GM10847 (cell line): Measurements from ENCODE around the gene RPTOR.

Experiments
- POLR2A ChIP-seq: IDR thresholded peaks from 2 replicates; pipeline ENCODE4 v1.6.1; 2011; ENCODE audit not compliant: insufficient read length; ENCODE audit errors: extremely low read depth

The RPTOR gene

DNA sequence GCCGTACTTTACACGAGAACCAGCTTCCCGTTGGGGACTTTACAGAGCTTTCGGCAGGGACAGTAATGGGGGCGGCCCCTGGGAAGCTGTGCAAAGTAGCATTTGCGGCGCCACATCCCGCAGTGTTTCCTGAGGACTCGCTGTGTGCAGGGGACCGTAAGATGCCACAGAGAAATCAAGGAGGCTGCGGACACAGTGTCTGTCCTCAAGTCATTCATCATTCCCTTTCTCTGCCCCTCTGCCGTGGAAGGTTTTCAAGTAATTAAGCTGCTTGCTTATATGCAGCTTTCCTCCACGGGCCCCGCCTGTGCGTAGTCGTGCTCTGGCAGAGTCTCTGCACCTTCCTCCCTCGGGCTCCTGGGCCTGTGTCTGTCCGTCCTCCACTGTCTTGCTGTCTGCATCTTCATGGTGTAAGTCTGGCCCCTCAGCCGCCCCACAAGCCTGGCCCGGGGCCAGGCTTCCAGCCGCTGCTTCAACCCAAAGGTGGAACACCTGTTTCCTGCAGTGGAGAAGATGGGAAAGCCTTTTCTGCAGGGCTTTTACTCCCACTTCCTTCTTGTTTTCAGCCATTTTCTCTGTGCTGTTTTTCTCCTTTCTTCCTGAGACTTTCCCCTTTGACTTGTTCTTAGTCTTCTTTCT is 230.1 kb downstream of the RPTOR start:
- no peak for TF ChIP-seq POLR2A

- TF ChIP-seq POLR2A, result no peak
Measured at GRCh38 chr17:80775863-80776262, 231.2 kb downstream of the RPTOR start.

DNA sequence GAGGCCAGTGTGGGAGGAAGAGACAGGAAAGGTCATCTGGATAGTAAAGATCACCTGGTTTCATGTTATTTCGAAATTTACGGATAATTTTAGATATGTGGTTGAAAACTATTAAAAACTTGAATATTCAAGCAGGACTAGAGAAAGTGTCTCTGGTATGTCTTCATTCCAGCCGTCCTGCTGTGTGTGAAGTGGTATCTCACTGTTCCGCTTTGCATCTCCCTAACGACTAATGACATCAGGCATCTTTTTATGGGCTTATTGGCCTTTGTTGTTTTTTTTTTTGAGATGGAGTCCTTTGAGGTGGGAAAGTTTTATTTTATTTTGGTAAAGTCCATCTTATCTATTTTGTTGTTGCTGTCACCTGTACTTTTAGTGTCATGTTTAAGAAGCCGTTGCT is 232.6 kb downstream of the RPTOR start:
- TF ChIP-seq POLR2A, result no peak

DNA sequence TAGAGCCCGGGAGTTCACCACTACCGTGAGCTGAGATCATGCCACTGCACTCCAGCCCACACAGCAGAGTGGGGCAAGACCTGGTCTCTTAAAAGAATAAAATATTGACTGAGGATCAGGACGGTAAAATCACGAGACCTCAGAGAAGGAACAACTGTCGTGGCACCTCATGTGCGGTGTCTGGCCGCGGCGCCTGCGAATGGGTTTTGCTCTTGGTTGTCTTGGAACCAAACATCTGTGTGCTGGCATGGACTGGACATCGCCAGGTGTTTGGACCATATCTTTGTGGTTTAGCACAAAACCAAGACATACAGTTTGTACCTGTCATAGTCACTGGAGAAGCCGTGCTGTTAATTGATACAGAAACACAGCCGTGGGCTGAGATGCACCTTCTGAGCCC is 234.1 kb downstream of the RPTOR start:
- no peak for TF ChIP-seq POLR2A

DNA sequence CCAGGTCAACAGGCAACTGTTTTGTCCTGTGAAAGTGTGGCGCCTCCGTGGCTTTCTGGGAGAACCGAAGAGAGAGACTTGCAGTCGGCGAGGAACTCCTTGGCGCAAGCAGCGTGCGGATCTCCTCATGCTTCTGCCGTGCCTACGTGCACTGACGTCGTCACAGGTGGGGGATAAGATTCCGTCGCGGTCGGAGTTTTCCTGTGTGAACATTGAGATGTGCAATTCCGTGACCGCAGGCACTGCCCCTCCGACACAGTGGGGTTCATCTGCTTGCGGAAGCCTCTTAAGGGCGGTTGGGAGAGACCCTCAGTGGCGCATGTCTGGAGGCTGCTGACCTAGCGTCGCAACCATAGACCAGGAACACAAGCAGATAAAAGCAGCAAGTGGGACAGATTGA is 234.7 kb downstream of the RPTOR start:
- no peak for TF ChIP-seq POLR2A

DNA sequence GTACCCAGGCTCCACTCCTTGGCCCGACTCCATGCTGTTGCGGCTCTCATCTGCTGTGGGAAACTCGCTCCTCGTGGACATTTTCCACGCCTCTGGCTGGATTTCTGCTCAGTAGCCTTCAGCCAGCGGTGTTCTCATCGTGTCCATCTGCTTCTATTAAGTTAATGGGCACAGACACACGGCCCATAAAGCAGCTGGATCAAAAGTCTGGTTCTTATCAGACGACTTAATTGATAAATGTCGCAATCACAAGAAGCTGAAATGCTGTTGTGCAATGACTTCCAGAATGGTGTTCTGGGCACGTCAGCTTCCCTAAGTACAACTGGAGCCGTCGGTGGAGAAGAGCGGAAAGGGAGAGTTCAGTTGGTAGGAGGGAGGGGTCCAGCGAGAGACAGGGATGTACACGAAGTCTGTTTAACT is 235.3 kb downstream of the RPTOR start:
- no peak for TF ChIP-seq POLR2A

GRCh38 chr17:80780381-80781198 is 236.0 kb downstream of the RPTOR start:
- TF ChIP-seq POLR2A, result no peak

- no peak for TF ChIP-seq POLR2A
Measured at GRCh38 chr17:80781211-80781610, 236.6 kb downstream of the RPTOR start.

GRCh38 chr17:80781807-80782277 is 237.2 kb downstream of the RPTOR start:
- no peak for TF ChIP-seq POLR2A

DNA sequence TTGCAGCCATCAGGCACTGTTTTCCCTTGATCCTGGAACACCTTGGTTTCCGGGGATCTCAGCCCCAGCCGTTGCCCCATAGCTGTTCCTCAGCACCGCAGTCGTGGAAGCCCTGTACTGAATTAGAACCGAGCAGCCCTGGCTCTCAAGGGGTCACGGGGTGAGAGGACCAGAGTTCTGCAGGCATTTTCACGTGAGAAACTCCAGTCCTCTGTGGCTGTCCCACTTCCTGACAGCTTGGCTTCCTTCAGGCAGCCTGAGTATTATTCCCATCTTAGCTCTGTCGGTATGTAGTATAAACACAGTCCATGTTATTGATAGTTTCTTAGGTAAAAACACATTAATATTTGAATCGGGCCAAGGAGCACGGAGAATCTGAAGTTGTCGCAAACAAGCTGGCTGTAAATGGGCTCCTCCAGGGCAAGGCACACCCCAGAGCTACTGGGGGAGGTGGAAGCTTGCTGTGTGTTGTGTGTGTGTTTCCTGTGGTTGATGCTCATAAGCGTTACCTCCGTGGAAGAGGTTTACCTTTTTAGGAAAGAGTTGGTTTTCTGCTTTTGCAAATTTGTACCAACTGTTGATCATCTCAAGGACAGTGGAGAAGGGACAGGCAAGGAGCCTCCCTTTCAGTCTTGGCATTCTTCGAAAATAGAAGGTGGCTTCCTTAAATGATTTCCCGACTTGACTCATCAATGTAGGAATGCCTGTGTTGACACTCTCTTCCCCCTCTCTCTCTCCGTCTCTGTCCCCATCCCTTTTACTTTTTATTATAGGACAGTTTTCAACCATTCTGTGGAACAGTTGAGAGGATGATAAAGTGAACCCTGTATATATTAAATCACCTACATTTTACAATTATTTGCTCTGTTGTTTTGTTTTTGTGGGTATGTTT is 238.1 kb downstream of the RPTOR start:
- no peak for TF ChIP-seq POLR2A

GRCh38 chr17:80783486-80783885 is 238.8 kb downstream of the RPTOR start:
- TF ChIP-seq POLR2A, result no peak

DNA sequence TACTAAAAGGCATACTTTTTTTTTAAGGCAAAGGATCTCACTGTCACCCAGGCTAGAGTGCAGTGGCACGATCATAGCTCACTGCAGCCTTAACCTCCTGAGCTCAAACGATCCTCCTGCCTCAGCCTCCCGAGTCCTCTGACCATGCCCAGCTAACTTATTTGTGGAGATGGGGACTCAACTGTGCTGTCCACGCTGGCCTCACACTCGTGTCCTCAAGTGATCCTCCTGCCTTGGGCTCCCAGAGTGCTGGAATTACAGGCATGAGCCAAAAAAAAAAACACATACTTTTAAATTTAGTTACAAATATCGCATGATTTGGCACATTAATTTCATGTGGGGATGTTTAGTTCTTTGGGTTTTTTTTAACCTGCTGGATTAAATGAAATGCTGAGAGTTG is 239.3 kb downstream of the RPTOR start:
- TF ChIP-seq POLR2A, result no peak

- TF ChIP-seq POLR2A, result no peak
Measured at GRCh38 chr17:80785477-80786178, 241.0 kb downstream of the RPTOR start.

DNA sequence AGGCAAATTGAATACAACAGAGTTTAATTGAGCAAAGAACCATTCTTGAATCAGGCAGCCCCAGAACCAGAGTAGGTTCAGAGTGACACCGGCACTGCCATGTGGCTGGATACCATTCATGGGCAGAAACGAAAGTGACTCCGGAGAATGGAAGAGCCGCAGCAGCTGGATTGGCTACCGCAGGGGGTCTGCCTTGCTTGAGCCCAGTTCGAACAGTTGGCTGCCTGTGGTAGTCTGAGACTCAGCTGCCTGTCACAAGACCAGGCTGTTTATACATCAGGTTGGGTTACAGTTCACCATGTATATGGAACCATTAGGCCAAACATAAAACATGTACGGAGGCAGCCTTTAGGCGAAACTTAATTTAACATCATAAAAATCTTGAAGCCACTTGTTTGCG is 241.8 kb downstream of the RPTOR start:
- TF ChIP-seq POLR2A, result no peak

GRCh38 chr17:80786887-80787286 is 242.2 kb downstream of the RPTOR start:
- TF ChIP-seq POLR2A, result no peak
